CD14-positive monocyte (primary cell): ENCODE data around the gene MBNL2. TPM values are rescaled to one million over a fixed set of nuclear protein-coding genes. Genes with fewer than 3 reads are reported as not detected.

ENCODE experiments used
- DNase-seq, 3 donors: peaks; one replicate each; pipeline ENCODE4 v3.0.0-alpha.2; 2011 to 2022
- H2AFZ ChIP-seq: 2 replicates; pipeline ENCODE4 v1.6.0; 2012; ENCODE audit warnings: mild to moderate bottlenecking, low read depth, low read length, inconsistent platforms; ENCODE audit not compliant: insufficient read depth, poor library complexity, severe bottlenecking
- H3K27ac ChIP-seq, 2 donors: 1 replicate in 1 of 2; 2 replicates in 1 of 2; pipeline ENCODE4 v1.5.1; 2012 to 2013; ENCODE audit warnings: low read length in 2 of 2, control low read depth in 1 of 2, inconsistent platforms in 1 of 2, low read depth in 1 of 2, mild to moderate bottlenecking in 1 of 2
- H3K27me3 ChIP-seq, 2 donors: one replicate each; pipeline versions ENCODE4 v1.6.0 to v1.6.1; 2011 to 2013; ENCODE audit warnings: low read length in 2 of 2; ENCODE audit not compliant: control insufficient read depth in 2 of 2, insufficient read depth in 2 of 2
- H3K36me3 ChIP-seq, 2 donors: replicated peaks in 1 of 2; 1 replicate in 1 of 2; 2 replicates in 1 of 2; pipeline versions ENCODE4 v1.5.1 to v1.6.1; 2012 to 2013; ENCODE audit warnings: low read length in 2 of 2, control low read depth in 1 of 2, inconsistent platforms in 1 of 2, mild to moderate bottlenecking in 1 of 2; ENCODE audit not compliant: insufficient read depth in 2 of 2, control insufficient read depth in 1 of 2
- H3K4me1 ChIP-seq, 2 donors: 1 replicate in 1 of 2; 2 replicates in 1 of 2; pipeline versions ENCODE4 v1.5.1 to v1.6.1; 2012 to 2013; ENCODE audit warnings: low read length in 2 of 2, control low read depth in 1 of 2, inconsistent platforms in 1 of 2, mild to moderate bottlenecking in 1 of 2, moderate library complexity in 1 of 2; ENCODE audit not compliant: insufficient read depth in 2 of 2, control insufficient read depth in 1 of 2
- H3K4me2 ChIP-seq: replicated peaks from 2 replicates; pipeline ENCODE3; 2012; ENCODE audit warnings: low read length, moderate library complexity, mild to moderate bottlenecking; ENCODE audit not compliant: poor library complexity, severe bottlenecking; ENCODE audit errors: extremely low read depth
- H3K4me3 ChIP-seq, 3 experiments: fragments of 200-600 bp in 1 of 3; sonication (generic) in 1 of 3; replicated peaks in 1 of 3; 1 replicate in 2 of 3; 2 replicates in 1 of 3; pipeline ENCODE4 v1.5.1; 2011 to 2013; ENCODE audit warnings: low read length in 3 of 3, mild to moderate bottlenecking in 3 of 3, control low read depth in 2 of 3, low read depth in 2 of 3, inconsistent platforms in 1 of 3, moderate library complexity in 1 of 3
- H3K79me2 ChIP-seq: 2 replicates; pipeline ENCODE4 v1.6.0; 2012; ENCODE audit warnings: mild to moderate bottlenecking, control low read depth, inconsistent platforms, low read length, moderate library complexity; ENCODE audit not compliant: insufficient read depth
- H3K9ac ChIP-seq: 2 replicates; pipeline ENCODE4 v1.6.0; 2017; ENCODE audit warnings: low read length, mild to moderate bottlenecking; ENCODE audit not compliant: insufficient read depth, poor library complexity, severe bottlenecking
- H3K9me3 ChIP-seq, 2 donors: replicated peaks in 1 of 2; 1 replicate in 1 of 2; 2 replicates in 1 of 2; pipeline versions ENCODE4 v1.5.1 to v1.6.1; 2012 to 2013; ENCODE audit warnings: low read length in 2 of 2, control low read depth in 1 of 2; ENCODE audit not compliant: control insufficient read depth in 1 of 2, insufficient read depth in 1 of 2
- H4K20me1 ChIP-seq: 2 replicates; pipeline ENCODE4 v1.6.0; 2012; ENCODE audit warnings: mild to moderate bottlenecking, low read length, control low read depth, moderate library complexity; ENCODE audit not compliant: insufficient read depth
- H3K27ac Mint-ChIP-seq, 7 donors: one replicate each; pipeline ENCODE4 v1.8.0; 2020; ENCODE audit warnings: mild to moderate bottlenecking in 7 of 7, mixed read lengths in 7 of 7, moderate library complexity in 6 of 7, inconsistent platforms in 2 of 7
- H3K27me3 Mint-ChIP-seq, 3 donors: one replicate each; pipeline ENCODE4 v1.8.0; 2021 to 2022; ENCODE audit warnings: low read depth in 3 of 3, mild to moderate bottlenecking in 3 of 3, mixed read lengths in 3 of 3, moderate library complexity in 3 of 3, inconsistent platforms in 1 of 3
- H3K36me3 Mint-ChIP-seq, 2 donors: one replicate each; pipeline ENCODE4 v1.8.0; 2020; ENCODE audit warnings: mixed read lengths in 2 of 2, inconsistent platforms in 1 of 2, mild to moderate bottlenecking in 1 of 2
- H3K4me1 Mint-ChIP-seq: one replicate; pipeline ENCODE4 v1.8.0; 2020; ENCODE audit warnings: mild to moderate bottlenecking, mixed read lengths
- H3K4me3 Mint-ChIP-seq, 2 donors: one replicate each; pipeline ENCODE4 v1.8.0; 2020; ENCODE audit warnings: mild to moderate bottlenecking in 2 of 2, mixed read lengths in 2 of 2, moderate library complexity in 1 of 2
- H3K9me3 Mint-ChIP-seq, 7 donors: one replicate each; pipeline ENCODE4 v1.8.0; 2020 to 2022; ENCODE audit warnings: mixed read lengths in 7 of 7, mild to moderate bottlenecking in 6 of 7, moderate library complexity in 6 of 7, inconsistent platforms in 2 of 7
- CTCF ChIP-seq: fragments of 200-600 bp; IDR thresholded peaks from one replicate; pipeline ENCODE4 v1.8.0; 2022; ENCODE audit warnings: antibody characterized with exemption, mild to moderate bottlenecking
- WGBS: methylation state at CpG from one replicate; pipeline ENCODE4 v1.1.5; 2013; ENCODE audit warnings: missing lambda C conversion rate; ENCODE audit not compliant: insufficient coverage; 5-methylcytosine and 5-hydroxymethylcytosine counted together
- intact Hi-C, 2 donors: fragments of 100-400 bp; cut with micrococcal nuclease; formaldehyde crosslinking; loops; one replicate each; pipeline versions ENCODE4 v1.15.0 to v1.15.1; 2023
- polyA plus RNA-seq, 3 donors: library from polyadenylated mRNA; depleted of rRNA in 1 of 3; unstranded in 2 of 3; stranded (reverse) in 1 of 3; fragments of 300-500 nt in 2 of 3; fragments of >200 nt in 1 of 3; fragmentation: Illumina TruSeq in 2 of 3; gene quantifications; 1 replicate in 2 of 3; 2 replicates in 1 of 3; pipeline ENCODE4 v1.2.3, GENCODE V29; 2012 to 2021

The MBNL2 gene
- polyA plus RNA-seq, 3 donors, result 8.5 to 15.5 (median 13.4) TPM

DNA sequence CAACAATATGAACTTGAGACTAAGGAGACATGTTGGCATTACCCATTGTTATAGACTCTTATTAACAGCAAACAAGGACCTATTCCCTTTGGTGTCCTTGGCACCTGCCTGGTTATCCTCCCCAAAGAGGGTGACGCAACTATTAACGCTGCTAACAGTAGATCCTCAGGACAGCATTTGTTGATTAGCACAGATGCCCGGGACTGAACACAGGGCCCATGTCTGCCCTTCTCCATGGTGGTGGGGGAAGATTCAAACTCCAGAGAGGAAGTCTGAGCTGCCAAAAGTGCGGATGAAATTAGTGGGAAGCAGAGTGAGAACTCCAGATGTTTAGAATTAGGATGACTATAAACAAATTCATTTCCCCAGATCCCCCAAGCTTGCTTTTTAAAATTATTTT, 110.6 kb downstream of the MBNL2 start:
- Mint-ChIP-seq H3K27ac (no peak overlapping the region), H3K27me3 (peaks cover 0 to 2% (median 0%) of the 10 kb centered on the region in 3 donors), H3K4me1 (no peaks in the 10 kb centered on the region), H3K4me3 (no peak overlapping the region), H3K36me3 (peaks cover 14 to 15% of the 10 kb centered on the region in 2 donors), H3K9me3 (peaks cover 0 to 2% (median 0%) of the 10 kb centered on the region in 7 donors)
- no peak for TF ChIP-seq CTCF
- whole genome bisulfite sequencing, result 90% methylated on average over 2 of the region's 4 CpGs
- intact Hi-C loops, result no loop called here
- DNase-seq, result no peak
- Histone ChIP-seq H3K27ac (no peak overlapping the region), H4K20me1 (peaks cover 66% of the 10 kb centered on the region), H2AFZ (no peak overlapping the region), H3K9me3 (no peaks in the 10 kb centered on the region), H3K9ac (no peak overlapping the region), H3K27me3 (no peaks in the 10 kb centered on the region), H3K4me3 (no peak overlapping the region), H3K79me2 (no peaks in the 10 kb centered on the region), H3K4me1 (no peaks in the 10 kb centered on the region), H3K36me3 (peaks cover 8 to 33% of the 10 kb centered on the region in 2 donors), H3K4me2 (no peak overlapping the region)

DNA sequence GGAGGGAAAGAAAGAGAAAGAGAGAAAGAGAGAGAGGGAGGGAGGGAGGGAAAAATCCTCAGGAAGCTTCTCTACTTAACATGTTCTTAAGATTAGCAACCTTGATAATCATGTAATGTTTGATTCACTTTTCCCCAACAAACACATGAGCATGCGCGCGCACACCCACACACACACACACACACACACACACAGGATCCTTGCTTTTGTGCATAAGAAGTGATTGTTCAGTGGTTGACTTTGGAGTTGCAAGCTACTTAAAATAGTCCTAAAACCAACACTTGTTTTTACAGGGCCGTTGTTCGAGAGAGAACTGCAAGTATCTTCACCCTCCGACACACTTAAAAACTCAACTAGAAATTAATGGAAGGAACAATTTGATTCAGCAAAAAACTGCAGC, 111.8 kb downstream of the MBNL2 start:
- Mint-ChIP-seq H3K36me3 (peaks cover 14 to 15% of the 10 kb centered on the region in 2 donors), H3K4me3 (no peak overlapping the region), H3K27ac (no peak overlapping the region), H3K9me3 (peaks cover 0 to 2% (median 0%) of the 10 kb centered on the region in 7 donors), H3K27me3 (peaks cover 0 to 2% (median 0%) of the 10 kb centered on the region in 3 donors), H3K4me1 (no peaks in the 10 kb centered on the region)
- no peak for TF ChIP-seq CTCF
- Histone ChIP-seq H3K9me3 (peaks cover 0 to 2% of the 10 kb centered on the region in 2 donors), H3K4me2 (no peak overlapping the region), H3K4me3 (no peak overlapping the region), H3K27ac (no peak overlapping the region), H3K27me3 (no peaks in the 10 kb centered on the region), H3K36me3 (peaks cover 10 to 46% of the 10 kb centered on the region in 2 donors), H2AFZ (no peak overlapping the region), H3K79me2 (no peaks in the 10 kb centered on the region), H4K20me1 (peaks cover 54% of the 10 kb centered on the region), H3K9ac (no peak overlapping the region), H3K4me1 (no peaks in the 10 kb centered on the region)
- intact Hi-C loops, result no loop called here
- no peak for DNase-seq
- WGBS, result 96% methylated on average over 3 of the region's 6 CpGs
